ENCODE results near the gene SETBP1.

Gene SETBP1

GRCh38 chr18:44944461-44944860, 263.8 kb downstream of the SETBP1 start:
- DNase-seq = no peak

DNA sequence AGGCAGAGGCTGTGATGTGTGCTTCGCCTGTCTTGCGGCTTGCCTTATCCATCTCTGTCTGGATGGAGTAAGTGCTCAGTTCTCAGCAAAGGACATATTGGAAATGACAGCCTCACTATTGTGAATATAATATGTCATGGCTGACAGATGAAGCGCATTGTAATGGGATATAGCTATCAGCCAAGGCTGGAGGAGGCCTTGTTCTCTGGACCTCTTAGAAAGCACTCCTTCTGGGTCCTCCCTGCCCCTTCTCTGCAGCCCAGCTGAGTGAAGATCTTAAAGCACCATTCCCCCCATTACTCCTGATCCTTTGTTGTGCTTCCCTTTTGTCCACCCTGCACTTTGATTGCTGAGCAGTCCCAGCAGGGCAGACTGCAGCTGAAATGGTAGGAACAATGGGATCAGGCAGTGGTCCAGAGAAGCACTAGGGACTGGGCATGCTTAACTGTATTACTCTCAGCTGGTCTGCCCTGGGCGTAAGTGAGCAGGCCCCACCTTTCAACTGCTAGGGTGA, 265.3 kb downstream of the SETBP1 start:
- DNase-seq = no peak

DNA sequence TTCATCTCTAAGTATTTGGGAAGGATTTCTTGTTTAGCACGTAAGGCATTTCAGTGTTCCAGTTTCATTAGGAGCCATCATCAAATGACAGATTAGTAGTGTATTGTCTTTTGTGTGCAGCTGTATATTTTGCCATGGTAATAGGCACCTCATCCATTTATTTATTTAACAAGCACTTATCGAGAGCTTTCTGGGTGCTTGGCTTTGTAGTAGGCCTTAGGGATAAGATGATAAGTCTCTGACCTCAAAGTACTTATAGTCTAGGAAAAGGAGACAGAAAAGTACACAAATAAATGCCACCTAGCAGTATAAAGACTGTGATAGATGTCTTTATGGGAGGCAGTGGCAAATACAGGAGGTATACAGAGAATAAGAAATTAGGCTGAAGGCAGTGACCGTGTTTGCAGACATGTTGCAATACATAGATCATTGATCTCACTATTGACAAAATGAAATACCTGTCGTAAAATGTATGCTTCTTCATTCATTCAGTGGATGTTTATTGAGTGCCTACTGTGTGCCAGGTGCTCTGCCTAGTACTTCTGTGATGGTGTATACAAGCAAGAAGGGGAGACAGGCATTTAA, 265.9 kb downstream of the SETBP1 start:
- no peak for DNase-seq

DNA sequence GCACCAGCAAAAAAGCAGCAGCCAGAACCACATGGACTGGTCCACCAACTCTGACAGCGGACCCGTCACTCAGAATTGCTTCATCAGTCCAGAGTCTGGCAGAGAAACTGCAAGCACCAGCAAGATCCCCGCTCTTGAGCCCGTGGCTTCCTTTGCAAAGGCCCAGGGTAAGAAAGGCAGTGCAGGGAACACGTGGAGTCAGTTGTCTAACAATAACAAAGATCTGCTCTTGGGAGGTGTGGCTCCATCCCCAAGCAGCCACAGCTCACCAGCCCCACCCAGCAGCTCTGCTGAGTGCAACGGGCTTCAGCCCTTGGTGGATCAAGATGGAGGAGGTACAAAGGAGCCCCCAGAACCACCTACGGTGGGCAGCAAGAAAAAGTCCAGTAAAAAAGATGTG, 269.3 kb downstream of the SETBP1 start:
- no peak for DNase-seq

DNA sequence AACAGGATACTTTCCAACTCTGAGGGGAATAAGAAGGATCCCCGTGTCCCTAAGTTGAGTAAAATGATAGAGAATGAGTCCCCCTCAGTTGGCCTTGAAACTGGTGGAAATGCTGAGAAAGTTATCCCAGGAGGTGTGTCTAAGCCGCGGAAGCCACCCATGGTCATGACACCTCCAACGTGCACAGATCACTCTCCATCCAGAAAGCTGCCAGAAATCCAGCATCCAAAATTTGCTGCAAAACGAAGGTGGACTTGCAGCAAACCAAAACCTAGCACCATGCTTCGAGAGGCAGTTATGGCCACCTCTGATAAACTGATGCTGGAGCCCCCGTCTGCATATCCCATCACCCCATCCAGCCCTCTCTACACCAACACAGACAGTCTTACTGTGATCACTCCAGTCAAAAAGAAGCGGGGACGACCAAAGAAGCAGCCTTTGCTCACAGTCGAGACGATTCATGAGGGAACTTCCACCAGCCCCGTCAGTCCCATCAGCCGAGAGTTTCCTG, 270.1 kb downstream of the SETBP1 start:
- DNase-seq = no peak

GRCh38 chr18:44951748-44952147, 271.1 kb downstream of the SETBP1 start:
- no peak for DNase-seq

DNA sequence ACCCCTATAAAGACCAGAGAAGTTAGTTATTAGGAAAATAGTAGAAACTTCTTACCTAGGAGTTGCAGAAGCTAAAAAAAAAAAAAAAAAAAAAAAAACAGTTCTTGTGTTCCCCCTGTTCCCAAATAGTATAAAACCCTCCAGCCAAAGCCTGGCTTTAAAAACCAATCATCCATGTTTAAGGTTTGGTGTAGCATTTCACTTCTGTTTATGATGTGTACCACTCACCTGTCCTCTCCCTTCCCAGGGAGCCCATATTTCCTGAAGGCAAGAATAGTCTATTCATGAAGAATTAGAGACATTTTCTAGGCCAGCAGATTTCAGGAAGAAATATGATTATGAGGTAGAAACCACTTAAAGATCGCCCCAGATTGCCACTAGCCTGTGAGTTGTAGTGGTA, 273.6 kb downstream of the SETBP1 start:
- no peak for DNase-seq

DNA sequence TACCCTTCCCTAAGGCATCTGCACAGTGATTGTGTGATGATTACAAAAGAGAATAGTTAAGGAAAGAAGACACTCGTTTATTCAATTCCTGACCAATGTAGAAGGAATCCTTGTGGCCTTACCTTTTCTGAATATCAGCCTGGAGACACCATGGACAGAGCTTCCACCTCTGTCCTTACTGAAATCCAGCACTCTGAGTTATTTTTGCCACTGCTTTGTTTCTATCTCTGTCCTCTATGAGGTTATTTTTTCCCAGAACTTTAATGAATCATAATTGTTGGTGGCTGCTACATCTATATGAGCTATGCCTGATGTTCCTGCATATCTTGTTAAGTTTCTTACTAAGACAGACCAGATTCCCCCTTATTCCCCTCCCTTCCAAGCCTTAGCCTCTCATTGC, 275.1 kb downstream of the SETBP1 start:
- no peak for DNase-seq

GRCh38 chr18:44957025-44957424, 276.3 kb downstream of the SETBP1 start:
- DNase-seq = no peak

GRCh38 chr18:44957461-44957860, 276.8 kb downstream of the SETBP1 start:
- no peak for DNase-seq

DNA sequence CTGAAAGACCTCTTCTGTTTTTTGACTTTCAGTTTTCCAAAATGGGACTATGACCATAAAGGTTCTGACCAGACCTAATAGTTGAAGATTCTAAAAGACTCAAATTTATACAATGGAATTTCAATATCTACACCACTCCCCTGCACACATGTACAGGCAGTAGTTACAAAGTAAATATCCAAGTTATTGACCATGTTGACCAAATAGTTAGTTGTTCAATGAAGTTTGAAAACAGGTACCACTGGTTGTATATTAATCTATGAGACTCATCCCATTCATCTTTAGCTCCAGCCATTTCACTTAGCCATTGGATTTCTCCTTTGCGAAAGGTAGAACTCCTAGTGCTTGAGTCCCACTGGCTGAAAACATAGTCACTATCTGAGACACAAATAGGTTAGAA, 277.4 kb downstream of the SETBP1 start:
- DNase-seq = no peak

DNA sequence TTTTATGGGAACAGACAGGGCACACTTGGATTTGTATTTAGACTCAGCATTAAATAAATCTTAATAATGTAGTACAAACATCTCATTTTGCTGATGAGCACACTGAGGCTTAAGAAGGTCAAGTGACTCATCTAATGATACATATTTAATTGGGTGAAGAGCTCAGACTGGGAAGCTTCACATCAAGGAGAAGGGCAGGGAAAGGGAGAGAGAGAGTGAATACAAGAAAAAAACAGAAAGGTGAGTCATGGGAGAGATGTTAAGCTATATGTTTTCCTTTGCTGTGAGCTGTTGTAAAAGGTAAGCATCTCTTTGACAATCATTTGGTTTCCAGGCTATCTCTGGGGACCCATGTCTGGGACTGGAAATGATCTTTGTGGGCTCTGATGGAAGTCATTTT, 277.8 kb downstream of the SETBP1 start:
- no peak for DNase-seq

DNA sequence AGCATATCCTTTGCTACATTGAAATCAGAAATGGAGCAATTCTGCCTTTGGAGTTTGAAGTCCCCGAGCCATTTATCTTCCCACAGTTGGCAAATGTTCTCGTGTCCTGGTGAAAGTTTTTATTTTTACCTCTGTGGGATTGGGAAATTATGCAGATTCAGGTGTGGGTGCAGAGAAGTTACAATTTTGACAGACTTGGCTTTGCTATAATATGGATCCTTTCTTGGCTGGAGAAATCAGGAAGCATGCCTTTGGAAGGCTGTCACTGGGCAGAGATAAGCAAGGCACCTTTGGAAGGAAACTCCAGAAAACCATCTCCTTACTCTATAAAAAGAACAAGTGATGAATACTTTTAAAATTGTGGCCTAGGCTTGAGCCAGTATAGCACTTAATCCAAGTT, 278.3 kb downstream of the SETBP1 start:
- no peak for DNase-seq

DNA sequence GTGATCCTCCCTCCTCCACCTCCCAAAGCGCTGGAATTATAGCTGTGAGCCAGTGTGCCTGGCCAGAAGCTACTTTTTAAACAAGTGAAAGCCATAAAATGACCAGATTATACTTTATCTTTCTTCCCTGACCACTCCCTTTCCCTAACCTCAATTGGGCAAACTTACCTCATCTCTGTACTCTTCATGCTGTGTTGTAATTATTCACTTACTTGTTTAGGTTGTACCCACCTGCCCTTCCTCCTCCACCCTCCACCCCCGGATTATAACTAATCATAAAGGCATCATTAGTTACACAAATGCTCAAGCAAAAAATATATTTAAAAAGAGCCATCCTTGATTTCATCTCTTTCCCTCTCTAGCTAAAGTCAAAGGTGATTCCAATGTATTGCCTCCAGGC, 279.9 kb downstream of the SETBP1 start:
- DNase-seq = no peak

GRCh38 chr18:44961288-44961995, 280.8 kb downstream of the SETBP1 start:
- DNase-seq = no peak

DNA sequence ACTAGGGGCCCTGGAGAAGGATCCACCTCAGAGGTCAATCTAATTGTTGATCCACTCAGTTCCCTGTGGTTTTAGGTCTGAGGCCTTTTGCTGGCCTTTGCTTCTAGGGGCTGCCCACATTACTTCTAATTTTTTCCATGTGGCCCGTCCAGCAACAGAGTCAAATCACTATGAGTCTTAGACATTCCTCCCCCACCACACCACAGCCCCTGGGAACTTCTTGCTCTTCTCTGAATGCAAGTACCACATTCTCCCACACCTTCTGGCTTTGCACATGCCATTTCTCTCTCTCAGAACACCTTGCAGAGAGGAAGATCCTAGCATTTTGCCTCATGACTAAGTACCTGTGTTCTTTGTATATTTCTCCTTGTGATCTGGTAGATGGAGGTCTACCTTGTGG, 286.9 kb downstream of the SETBP1 start:
- no peak for DNase-seq

DNA sequence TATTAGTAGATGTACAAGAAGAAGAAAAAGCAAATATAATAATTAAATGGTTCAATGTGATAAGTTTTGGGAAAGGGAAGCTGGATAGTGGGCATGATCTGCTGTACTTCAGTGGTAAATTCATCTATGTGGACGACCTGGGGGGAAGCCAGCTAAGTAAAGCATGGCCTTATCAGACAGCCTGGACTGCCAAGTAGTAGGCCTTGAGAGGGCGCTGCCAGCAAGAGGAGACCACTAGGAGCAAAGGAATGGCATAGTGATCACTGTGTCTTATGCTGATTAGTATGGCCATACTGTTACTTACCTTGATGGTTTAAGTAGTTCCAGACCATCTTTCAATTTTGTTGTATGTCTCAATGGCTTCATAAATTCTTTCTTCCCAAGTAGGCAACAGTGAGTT, 287.6 kb downstream of the SETBP1 start:
- no peak for DNase-seq

- no peak for DNase-seq
Observed at GRCh38 chr18:44969214-44969795, 288.6 kb downstream of the SETBP1 start.

DNA sequence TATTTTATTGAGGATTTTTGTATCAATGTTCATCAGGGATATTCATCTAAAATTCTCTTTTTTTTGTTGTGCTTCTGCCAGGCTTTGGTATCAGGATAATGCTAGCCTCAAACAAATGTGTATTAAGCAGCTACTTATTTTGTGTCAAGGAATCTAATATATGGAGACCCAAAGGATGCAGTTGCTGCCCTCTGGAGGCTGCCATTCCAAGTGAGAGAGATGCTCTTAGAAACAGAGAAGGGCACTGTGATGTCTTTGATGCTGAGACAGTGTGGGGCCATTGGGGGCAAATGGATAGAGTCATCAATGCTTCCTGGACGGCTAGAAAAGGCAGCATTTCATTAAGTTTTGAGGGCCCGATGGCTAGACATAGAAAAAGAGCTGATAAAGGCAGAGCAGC, 292.6 kb downstream of the SETBP1 start:
- DNase-seq = peak; percentile 8

- DNase-seq = no peak
Observed at GRCh38 chr18:44974174-44974573, 293.5 kb downstream of the SETBP1 start.

- DNase-seq = no peak
Observed at GRCh38 chr18:44977856-44978255, 297.2 kb downstream of the SETBP1 start.

DNA sequence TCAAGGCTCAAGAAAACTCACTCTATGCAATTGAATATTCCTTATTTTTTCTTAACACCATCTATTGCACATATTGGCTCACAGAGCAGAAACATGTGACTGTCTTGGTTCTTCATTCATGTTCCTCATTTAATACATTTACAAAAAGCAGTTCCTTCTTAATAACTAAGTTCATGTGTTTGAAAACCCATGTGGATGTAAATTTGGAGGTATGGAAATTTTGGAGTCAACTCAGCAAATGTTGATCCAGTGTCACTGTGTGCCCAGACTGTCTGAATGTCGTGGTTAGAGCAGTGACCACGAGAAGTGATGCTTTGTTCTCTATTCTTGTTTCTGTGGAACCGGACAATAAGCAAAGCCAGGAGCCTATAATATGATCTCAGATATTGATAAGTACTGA, 299.1 kb downstream of the SETBP1 start:
- DNase-seq = no peak

GRCh38 chr18:44981121-44981520, 300.4 kb downstream of the SETBP1 start:
- no peak for DNase-seq

- no peak for DNase-seq
Observed at GRCh38 chr18:44986933-44987332, 306.2 kb downstream of the SETBP1 start.
